ENCODE results near the gene AKAP4. TPM values are rescaled to one million over a fixed set of nuclear protein-coding genes. Genes with fewer than 3 reads are reported as not detected.

AKAP4 gene
- total RNA-seq, 1 experiment from 2014 or later = not detected

DNA sequence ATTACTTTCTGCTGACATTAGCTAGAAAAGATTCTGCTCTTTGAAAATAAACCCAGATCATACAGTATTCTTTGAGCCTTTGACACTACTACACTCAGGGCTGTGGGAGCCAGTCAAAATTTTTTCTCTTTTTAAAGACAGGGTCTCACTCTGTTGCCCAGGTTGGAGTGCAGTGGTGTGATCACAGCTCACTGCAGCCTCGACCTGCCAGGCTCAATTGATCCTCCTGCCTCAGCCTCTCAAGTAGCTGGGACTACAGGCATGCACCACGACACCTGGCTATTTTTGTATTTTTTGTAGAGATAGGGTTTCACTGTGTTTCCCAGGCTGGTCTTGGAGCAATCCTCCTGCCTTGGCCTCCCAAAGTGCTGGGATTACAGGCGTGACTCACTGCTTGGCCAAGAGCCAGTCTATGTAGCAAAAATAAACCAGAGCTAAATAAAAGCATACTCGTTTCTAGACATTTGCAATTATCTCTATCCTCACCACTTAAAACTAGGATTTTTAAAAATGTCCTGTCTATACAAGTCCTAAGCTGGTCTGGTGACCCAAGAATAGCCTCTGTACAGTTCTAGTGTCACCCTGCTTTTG lies 43.2 kb downstream of the AKAP4 start:
- Histone ChIP-seq H3K9me3 (no peaks in the 10 kb centered on the region), H3K4me3 (ENCODE audit: low read depth, low read length) (no peak overlapping the region), H3K4me1 (no peaks in the 10 kb centered on the region; the same call in 1 of the 2 replicates), H3K36me3 (ENCODE audit: control insufficient read depth, insufficient read depth, low read length) (no peaks in the 10 kb centered on the region), H3K27me3 (replicated peaks; ENCODE audit: control insufficient read depth, insufficient read depth, low read length) (no peaks in the 10 kb centered on the region)
- no peak overlapping the region for H3K27ac Mint-ChIP-seq (ENCODE audit: unreplicated experiment)
- no peaks in the 10 kb centered on the region for H3K9me3 Mint-ChIP-seq (ENCODE audit: unreplicated experiment)
- no peak for TF ChIP-seq CTCF (IDR thresholded peaks at IDR 0.05; ENCODE audit: insufficient read depth in 1 of 2, low read depth in 1 of 2, low read length in 1 of 2, severe bottlenecking in 1 of 2, unreplicated experiment in 1 of 2)
- ChIA-PET POLR2A (no interaction called here), CTCF (no interaction called here)
- no peak for DNase-seq
- H3K4me3 Mint-ChIP-seq (ENCODE audit: unreplicated experiment) = no peak overlapping the region
- intact Hi-C loops (cut with micrococcal nuclease; ENCODE audit: unreplicated experiment) = loop anchor here (5.0 kb wide), 1 partner anchor 45 kb away; no protein-coding TSS in a partner anchor
- BruUV-seq (replicated peaks) = no TSS peak
- peaks cover 7% of the 10 kb centered on the region for H3K36me3 Mint-ChIP-seq (ENCODE audit: insufficient read depth, unreplicated experiment)
- no peaks in the 10 kb centered on the region for H3K27me3 Mint-ChIP-seq (ENCODE audit: insufficient read depth, unreplicated experiment)
- H3K4me1 Mint-ChIP-seq (ENCODE audit: low read depth, unreplicated experiment) = no peaks in the 10 kb centered on the region

GRCh38 chrX:50154429-50154828 lies 46.4 kb downstream of the AKAP4 start:
- CTCF ChIA-PET = no interaction called here
- H3K27me3 ChIP-seq (replicated peaks; ENCODE audit: control insufficient read depth, insufficient read depth, low read length) = no peaks in the 10 kb centered on the region
- Mint-ChIP-seq H3K27me3 (ENCODE audit: insufficient read depth, unreplicated experiment) (no peaks in the 10 kb centered on the region), H3K9me3 (ENCODE audit: unreplicated experiment) (no peaks in the 10 kb centered on the region), H3K27ac (ENCODE audit: unreplicated experiment) (peak overlapping the region; percentile 64), H3K36me3 (ENCODE audit: insufficient read depth, unreplicated experiment) (peaks cover 7% of the 10 kb centered on the region), H3K4me1 (ENCODE audit: low read depth, unreplicated experiment) (no peaks in the 10 kb centered on the region), H3K4me3 (ENCODE audit: unreplicated experiment) (no peak overlapping the region)
- H3K4me1 ChIP-seq = no peaks in the 10 kb centered on the region; the same call in 1 of the 2 replicates
- H3K9me3 ChIP-seq = no peaks in the 10 kb centered on the region
- intact Hi-C loops (cut with micrococcal nuclease; ENCODE audit: unreplicated experiment) = no loop called here
- POLR2A ChIA-PET = no interaction called here
- DNase-seq = no peak
- H3K4me3 ChIP-seq (ENCODE audit: low read depth, low read length) = no peak overlapping the region
- no peaks in the 10 kb centered on the region for H3K36me3 ChIP-seq (ENCODE audit: control insufficient read depth, insufficient read depth, low read length)
- no TSS peak for BruUV-seq (replicated peaks)
- no peak for TF ChIP-seq CTCF (IDR thresholded peaks at IDR 0.05; ENCODE audit: insufficient read depth in 1 of 2, low read depth in 1 of 2, low read length in 1 of 2, severe bottlenecking in 1 of 2, unreplicated experiment in 1 of 2)

- no peak for TF ChIP-seq CTCF (IDR thresholded peaks at IDR 0.05; ENCODE audit: insufficient read depth in 1 of 2, low read depth in 1 of 2, low read length in 1 of 2, severe bottlenecking in 1 of 2, unreplicated experiment in 1 of 2)
- ChIA-PET POLR2A (no interaction called here), CTCF (no interaction called here)
- no peaks in the 10 kb centered on the region for H3K27me3 ChIP-seq (replicated peaks; ENCODE audit: control insufficient read depth, insufficient read depth, low read length)
- H3K36me3 Mint-ChIP-seq (ENCODE audit: insufficient read depth, unreplicated experiment) = peaks cover 7% of the 10 kb centered on the region
- H3K36me3 ChIP-seq (ENCODE audit: control insufficient read depth, insufficient read depth, low read length) = no peaks in the 10 kb centered on the region
- no peak overlapping the region for H3K4me3 Mint-ChIP-seq (ENCODE audit: unreplicated experiment)
- no peaks in the 10 kb centered on the region; the same call in 1 of the 2 replicates for H3K4me1 ChIP-seq
- H3K9me3 Mint-ChIP-seq (ENCODE audit: unreplicated experiment) = no peaks in the 10 kb centered on the region
- no peak overlapping the region for H3K27ac Mint-ChIP-seq (ENCODE audit: unreplicated experiment)
- H3K4me3 ChIP-seq (ENCODE audit: low read depth, low read length) = no peak overlapping the region
- H3K27me3 Mint-ChIP-seq (ENCODE audit: insufficient read depth, unreplicated experiment) = no peaks in the 10 kb centered on the region
- H3K4me1 Mint-ChIP-seq (ENCODE audit: low read depth, unreplicated experiment) = no peaks in the 10 kb centered on the region
- no peaks in the 10 kb centered on the region for H3K9me3 ChIP-seq
- no peak for DNase-seq
- intact Hi-C loops (cut with micrococcal nuclease; ENCODE audit: unreplicated experiment) = no loop called here
- BruUV-seq (replicated peaks) = no TSS peak
Measured at GRCh38 chrX:50152456-50152855, 48.4 kb downstream of the AKAP4 start.
